Measurements from ENCODE around the gene NID2. TPM values are rescaled to one million over a fixed set of nuclear protein-coding genes. Genes with fewer than 3 reads are reported as not detected.
A peak's percentile ranks its signal among the peaks of the same experiment; 100 is the strongest.

Gene NID2
- total and polyA plus RNA-seq, 4 donors: 3.4 to 116 (median 7.8) TPM

GRCh38 chr14:52026017-52026660 lies 42.7 kb downstream of the NID2 start:
- Histone ChIP-seq H3K9ac (ENCODE audit: insufficient read depth in 1 of 2, low read length in 2 of 2) (no peak overlapping the region), H3K4me1 (ENCODE audit: control insufficient read depth in 5 of 5, insufficient read depth in 5 of 5, low read length in 5 of 5) (peaks cover 0 to 14% (median 0%) of the 10 kb centered on the region in 5 donors), H3K9me3 (ENCODE audit: control insufficient read depth in 4 of 4, insufficient read depth in 3 of 4, low read length in 3 of 4) (no peaks in the 10 kb centered on the region), H3K27ac (ENCODE audit: low read depth in 1 of 2, low read length in 1 of 2) (peak overlapping the region in 1 of 2 donors; percentile 37), H3K4me3 (no peak overlapping the region), H3K36me3 (ENCODE audit: control insufficient read depth in 4 of 4, insufficient read depth in 4 of 4, low read length in 4 of 4) (peaks cover 0 to 33% (median 12%) of the 10 kb centered on the region in 4 donors), H3K27me3 (ENCODE audit: control insufficient read depth in 3 of 3, insufficient read depth in 3 of 3, low read length in 2 of 3) (no peaks in the 10 kb centered on the region)
- DNase-seq: no peak
- no peak for TF ChIP-seq CTCF (IDR thresholded peaks at IDR 0.05; ENCODE audit: control extremely low read depth, extremely low read depth)
- 80 to 96% methylated on average over 8 of the region's 8 CpGs for WGBS, 2 donors
- ATAC-seq (ENCODE audit: insufficient read depth, low FRiP score): no peak

- H3K4me1 ChIP-seq (ENCODE audit: control insufficient read depth in 5 of 5, insufficient read depth in 5 of 5, low read length in 5 of 5): peaks cover 0 to 11% (median 0%) of the 10 kb centered on the region in 5 donors
- no peak for DNase-seq
- H3K27me3 ChIP-seq (ENCODE audit: control insufficient read depth in 3 of 3, insufficient read depth in 3 of 3, low read length in 2 of 3): no peaks in the 10 kb centered on the region
- TF ChIP-seq CTCF (IDR thresholded peaks at IDR 0.05; ENCODE audit: control extremely low read depth, extremely low read depth): no peak
- H3K9ac ChIP-seq (ENCODE audit: insufficient read depth in 1 of 2, low read length in 2 of 2): no peak overlapping the region
- ATAC-seq (ENCODE audit: insufficient read depth, low FRiP score): no peak
- no peak overlapping the region for H3K4me3 ChIP-seq
- H3K27ac ChIP-seq (ENCODE audit: low read depth in 1 of 2, low read length in 1 of 2): peak overlapping the region in 1 of 2 donors; percentile 37
- H3K36me3 ChIP-seq (ENCODE audit: control insufficient read depth in 4 of 4, insufficient read depth in 4 of 4, low read length in 4 of 4): peaks cover 0 to 31% (median 12%) of the 10 kb centered on the region in 4 donors
- no peaks in the 10 kb centered on the region for H3K9me3 ChIP-seq (ENCODE audit: control insufficient read depth in 4 of 4, insufficient read depth in 3 of 4, low read length in 3 of 4)
These were observed 43.5 kb downstream of the NID2 start for GRCh38 chr14:52025310-52025709.

GRCh38 chr14:52023518-52023917 lies 45.3 kb downstream of the NID2 start:
- TF ChIP-seq CTCF (IDR thresholded peaks at IDR 0.05; ENCODE audit: control extremely low read depth, extremely low read depth): no peak
- peaks cover 0 to 37% (median 19%) of the 10 kb centered on the region in 4 donors for H3K36me3 ChIP-seq (ENCODE audit: control insufficient read depth in 4 of 4, insufficient read depth in 4 of 4, low read length in 4 of 4)
- 57 to 78% methylated on average over 1 of the region's 1 CpG for WGBS, 2 donors
- no peaks in the 10 kb centered on the region for H3K9me3 ChIP-seq (ENCODE audit: control insufficient read depth in 4 of 4, insufficient read depth in 3 of 4, low read length in 3 of 4)
- H3K9ac ChIP-seq (ENCODE audit: insufficient read depth in 1 of 2, low read length in 2 of 2): no peak overlapping the region
- no peak overlapping the region for H3K27ac ChIP-seq (ENCODE audit: low read depth in 1 of 2, low read length in 1 of 2)
- DNase-seq (no peak), ATAC-seq (ENCODE audit: insufficient read depth, low FRiP score) (no peak)
- no peak overlapping the region for H3K4me3 ChIP-seq
- H3K4me1 ChIP-seq (ENCODE audit: control insufficient read depth in 5 of 5, insufficient read depth in 5 of 5, low read length in 5 of 5): peaks cover 0 to 10% (median 0%) of the 10 kb centered on the region in 5 donors
- H3K27me3 ChIP-seq (ENCODE audit: control insufficient read depth in 3 of 3, insufficient read depth in 3 of 3, low read length in 2 of 3): no peaks in the 10 kb centered on the region
